A673 (cell line): ENCODE results near the gene CCER1.

ENCODE experiments used
- CTCF ChIP-seq: fragments of 300-800, 200-600 bp; sonication (generic); conservative IDR thresholded peaks from 2 replicates; pipeline ENCODE4 v1.5.1; 2017; ENCODE audit warnings: low read depth, mild to moderate bottlenecking, antibody characterized with exemption, low read length, moderate library complexity, mixed read lengths
- EZH2 ChIP-seq: fragments of 200-600 bp; sonication (generic); IDR thresholded peaks from 2 replicates; pipeline ENCODE4 v1.6.1; 2017; ENCODE audit warnings: borderline replicate concordance, low read depth, mild to moderate bottlenecking, mixed read lengths, antibody characterized with exemption, low read length; ENCODE audit not compliant: poor library complexity, severe bottlenecking

DNA sequence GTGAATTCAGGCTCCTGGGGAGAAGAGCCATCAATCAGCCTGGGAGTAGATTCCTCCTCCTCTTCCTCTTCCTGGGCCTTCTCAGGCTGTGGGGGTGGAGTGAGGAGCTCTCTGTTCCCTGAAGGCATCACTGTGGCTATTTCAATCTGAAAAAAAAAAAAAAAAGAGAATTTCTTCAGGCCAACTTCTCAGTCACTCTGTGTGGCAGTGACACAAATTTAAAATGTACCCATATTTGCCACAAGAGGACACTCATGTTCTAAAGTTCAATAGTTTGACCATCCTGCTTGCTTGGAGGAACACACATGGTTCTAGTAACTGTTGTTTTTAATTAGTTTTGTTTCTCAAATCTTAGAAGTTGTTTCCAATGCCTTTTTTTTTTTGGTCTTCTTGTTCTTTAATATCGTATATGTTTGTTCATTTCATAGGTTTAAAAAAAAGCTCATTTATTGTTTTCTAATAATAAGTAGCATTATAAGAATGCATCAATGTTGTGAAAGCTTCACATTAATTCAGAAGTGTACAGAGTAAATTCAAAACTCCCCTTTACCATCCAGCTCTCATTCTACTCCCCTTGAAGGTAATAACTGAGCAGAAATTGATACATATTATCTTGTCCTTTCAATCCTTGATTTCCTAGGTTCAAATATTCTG lies 23.3 kb upstream of the CCER1 start:
- TF ChIP-seq CTCF (peak; percentile 70), EZH2 (no peak)
